WERI-Rb-1 (cell line): ENCODE measurements around the gene SERPINE1.

Experiments used
- DNase-seq: peaks from one replicate; pipeline ENCODE4 v3.0.0-alpha.2; 2020
- H3K27ac ChIP-seq: fragments of 250-450 bp; sonication (Bioruptor Pico); 2 replicates; pipeline ENCODE4 v1.5.1; 2020; ENCODE audit warnings: mild to moderate bottlenecking, moderate library complexity
- H3K27me3 ChIP-seq: fragments of 250-450 bp; sonication (Bioruptor Pico); 2 replicates; pipeline ENCODE4 v1.5.1; 2021; ENCODE audit warnings: mild to moderate bottlenecking, low read depth, moderate library complexity; ENCODE audit not compliant: insufficient read depth, severe bottlenecking
- H3K36me3 ChIP-seq: fragments of 250-450 bp; sonication (Bioruptor Pico); 2 replicates; pipeline ENCODE4 v1.5.1; 2020; ENCODE audit warnings: mild to moderate bottlenecking, moderate library complexity
- H3K4me3 ChIP-seq: 2 replicates; pipeline ENCODE4 v1.5.1; 2011; ENCODE audit warnings: low read depth, mild to moderate bottlenecking, control low read depth, low read length
- H3K9me3 ChIP-seq: fragments of 250-450 bp; sonication (Bioruptor Pico); 2 replicates; pipeline ENCODE4 v1.5.1; 2021; ENCODE audit warnings: mild to moderate bottlenecking, moderate library complexity; ENCODE audit not compliant: severe bottlenecking
- CTCF ChIP-seq: IDR thresholded peaks from 2 replicates; pipeline ENCODE4 v1.5.1; 2011; ENCODE audit warnings: low read depth, mild to moderate bottlenecking, control low read depth, inconsistent platforms, low read length

SERPINE1 gene

GRCh38 chr7:101094376-101094775 lies 32.5 kb upstream of the SERPINE1 start:
- H3K4me3 ChIP-seq, result no peak overlapping the region
- no peak for TF ChIP-seq CTCF
- no peaks in the 10 kb centered on the region for H3K36me3 ChIP-seq
- no peak for DNase-seq
- no peak overlapping the region for H3K27ac ChIP-seq
- no peaks in the 10 kb centered on the region for H3K9me3 ChIP-seq
- peaks cover 76% of the 10 kb centered on the region for H3K27me3 ChIP-seq

GRCh38 chr7:101094791-101095375 lies 32.0 kb upstream of the SERPINE1 start:
- DNase-seq, result no peak
- Histone ChIP-seq H3K27ac (no peak overlapping the region), H3K9me3 (no peaks in the 10 kb centered on the region), H3K27me3 (peaks cover 76% of the 10 kb centered on the region), H3K36me3 (no peaks in the 10 kb centered on the region), H3K4me3 (no peak overlapping the region)
- peak; percentile 65 for TF ChIP-seq CTCF

- Histone ChIP-seq H3K9me3 (no peaks in the 10 kb centered on the region), H3K36me3 (no peaks in the 10 kb centered on the region)
Measured at GRCh38 chr7:101096331-101096956, 30.5 kb upstream of the SERPINE1 start.

GRCh38 chr7:101096957-101097347 lies 30.0 kb upstream of the SERPINE1 start:
- Histone ChIP-seq H3K27me3 (peaks cover 83% of the 10 kb centered on the region), H3K4me3 (no peak overlapping the region), H3K27ac (no peak overlapping the region), H3K36me3 (no peaks in the 10 kb centered on the region), H3K9me3 (no peaks in the 10 kb centered on the region)
- TF ChIP-seq CTCF, result no peak
- no peak for DNase-seq

More at GRCh38 chr7:101096331-101096956, 30.5 kb upstream of the SERPINE1 start:
- Histone ChIP-seq H3K4me3 (no peak overlapping the region), H3K27ac (no peak overlapping the region), H3K27me3 (peaks cover 78% of the 10 kb centered on the region)
- no peak for DNase-seq
- no peak for TF ChIP-seq CTCF

GRCh38 chr7:101097561-101097960 lies 29.3 kb upstream of the SERPINE1 start:
- H3K9me3 ChIP-seq, result no peaks in the 10 kb centered on the region
- no peak for TF ChIP-seq CTCF
- H3K36me3 ChIP-seq, result no peaks in the 10 kb centered on the region
- H3K27me3 ChIP-seq, result peaks cover 89% of the 10 kb centered on the region
- no peak overlapping the region for H3K27ac ChIP-seq
- no peak for DNase-seq
- no peak overlapping the region for H3K4me3 ChIP-seq
